Measurements from ENCODE around the gene TRMT112.

The TRMT112 gene

DNA sequence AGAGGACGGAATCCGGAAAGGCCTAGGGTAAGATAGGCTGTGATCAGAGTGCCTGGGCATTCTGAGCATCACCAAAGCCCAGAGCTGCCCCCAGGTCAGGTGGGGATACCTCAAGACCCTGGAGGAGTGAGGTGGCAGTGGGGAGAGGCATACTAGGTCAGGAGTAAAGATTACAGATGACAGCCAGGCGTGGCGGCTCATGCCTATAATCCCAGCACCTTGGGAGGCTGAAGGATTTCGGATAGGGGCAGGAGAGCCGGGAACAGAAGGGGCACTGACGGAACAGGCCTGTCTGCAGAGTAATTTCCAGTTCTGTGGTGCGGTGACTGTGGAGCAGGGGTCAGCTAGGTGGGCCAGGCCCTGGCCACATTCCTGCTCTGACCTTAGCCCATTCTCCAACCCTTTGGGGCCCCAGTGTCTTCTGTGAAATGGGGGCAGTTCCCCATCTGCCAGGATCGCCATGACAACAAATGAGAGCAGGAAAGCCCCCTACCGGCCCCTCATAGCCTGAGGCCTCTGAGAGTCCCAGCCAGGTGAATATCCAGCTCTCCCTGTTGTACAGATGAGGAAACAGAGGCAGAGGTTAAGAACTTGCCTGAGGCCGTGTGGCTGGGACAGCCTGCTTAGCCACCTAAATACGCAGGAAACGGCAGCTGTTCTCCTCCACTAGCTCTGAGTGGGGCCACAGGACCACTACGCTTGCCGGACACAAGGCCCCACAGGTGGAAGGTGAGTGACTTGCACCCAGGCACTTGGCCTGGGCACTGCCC lies 42.1 kb downstream of the TRMT112 start:
- DNase-seq (ENCODE audit: low read depth), result no peak

DNA sequence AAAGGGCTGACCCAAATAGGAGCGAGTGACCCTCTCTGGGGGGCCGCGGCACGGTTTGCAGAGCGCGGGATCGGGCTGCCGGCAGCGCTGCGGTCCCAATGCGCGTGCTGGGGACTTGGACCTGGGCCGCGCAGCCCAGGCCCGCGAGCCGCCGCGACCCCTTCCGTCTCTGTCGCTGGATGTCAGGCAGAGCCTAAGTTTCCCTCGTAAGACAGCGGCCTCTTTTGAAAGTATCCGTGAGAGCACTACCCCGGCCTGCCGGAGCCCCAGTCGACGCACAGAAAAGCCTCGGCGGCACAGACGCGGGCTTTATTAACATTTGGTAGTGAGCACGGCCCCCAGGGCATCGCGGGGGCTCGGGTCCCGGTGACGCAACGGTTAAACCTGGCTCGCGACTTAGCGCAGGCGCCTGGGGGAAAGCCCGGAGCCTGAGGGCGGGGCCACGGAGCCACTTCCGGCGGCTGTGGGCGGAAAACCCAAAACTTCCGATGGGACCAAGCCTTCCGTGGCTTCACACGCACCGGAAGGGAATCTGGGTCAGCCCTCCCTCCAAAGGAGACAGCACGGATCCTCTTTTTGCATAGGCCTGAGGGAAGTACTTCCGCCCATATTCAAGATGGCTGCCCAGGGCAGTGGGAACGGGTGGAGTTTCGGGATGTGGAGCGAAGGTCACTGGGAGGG lies 47.7 kb downstream of the TRMT112 start:
- TF ChIP-seq MYC (IDR thresholded peaks at IDR 0.05; ENCODE audit: low read depth, low read length) (peak; percentile 39; the same call in 1 of the 2 replicates), POLR2A (IDR thresholded peaks at IDR 0.05; ENCODE audit: extremely low read depth, insufficient read length) (peak; percentile 68)
- TF ChIP-seq, protein P1, sequence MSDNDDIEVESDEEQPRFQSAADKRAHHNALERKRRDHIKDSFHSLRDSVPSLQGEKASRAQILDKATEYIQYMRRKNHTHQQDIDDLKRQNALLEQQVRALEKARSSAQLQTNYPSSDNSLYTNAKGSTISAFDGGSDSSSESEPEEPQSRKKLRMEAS (IDR thresholded peaks at IDR 0.05; ENCODE audit: low read depth, low read length), result no peak
- TF ChIP-seq, protein P2, sequence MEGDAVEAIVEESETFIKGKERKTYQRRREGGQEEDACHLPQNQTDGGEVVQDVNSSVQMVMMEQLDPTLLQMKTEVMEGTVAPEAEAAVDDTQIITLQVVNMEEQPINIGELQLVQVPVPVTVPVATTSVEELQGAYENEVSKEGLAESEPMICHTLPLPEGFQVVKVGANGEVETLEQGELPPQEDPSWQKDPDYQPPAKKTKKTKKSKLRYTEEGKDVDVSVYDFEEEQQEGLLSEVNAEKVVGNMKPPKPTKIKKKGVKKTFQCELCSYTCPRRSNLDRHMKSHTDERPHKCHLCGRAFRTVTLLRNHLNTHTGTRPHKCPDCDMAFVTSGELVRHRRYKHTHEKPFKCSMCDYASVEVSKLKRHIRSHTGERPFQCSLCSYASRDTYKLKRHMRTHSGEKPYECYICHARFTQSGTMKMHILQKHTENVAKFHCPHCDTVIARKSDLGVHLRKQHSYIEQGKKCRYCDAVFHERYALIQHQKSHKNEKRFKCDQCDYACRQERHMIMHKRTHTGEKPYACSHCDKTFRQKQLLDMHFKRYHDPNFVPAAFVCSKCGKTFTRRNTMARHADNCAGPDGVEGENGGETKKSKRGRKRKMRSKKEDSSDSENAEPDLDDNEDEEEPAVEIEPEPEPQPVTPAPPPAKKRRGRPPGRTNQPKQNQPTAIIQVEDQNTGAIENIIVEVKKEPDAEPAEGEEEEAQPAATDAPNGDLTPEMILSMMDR (IDR thresholded peaks at IDR 0.05; ENCODE audit: low read depth, low read length), result no peak
- H3K4me3 ChIP-seq (ENCODE audit: low read depth, low read length), result peak overlapping the region; percentile 97
- peak; percentile 100 for DNase-seq (ENCODE audit: low read depth)

More for the DNA sequence above, 42.1 kb downstream of the TRMT112 start:
- TF ChIP-seq POLR2A (IDR thresholded peaks at IDR 0.05; ENCODE audit: extremely low read depth, insufficient read length) (no peak), MYC (IDR thresholded peaks at IDR 0.05; ENCODE audit: low read depth, low read length) (no peak)
- TF ChIP-seq, protein P1 (IDR thresholded peaks at IDR 0.05; ENCODE audit: low read depth, low read length), result no peak
- TF ChIP-seq, protein P2 (IDR thresholded peaks at IDR 0.05; ENCODE audit: low read depth, low read length), result no peak
- no peak overlapping the region for H3K4me3 ChIP-seq (ENCODE audit: low read depth, low read length)

DNA sequence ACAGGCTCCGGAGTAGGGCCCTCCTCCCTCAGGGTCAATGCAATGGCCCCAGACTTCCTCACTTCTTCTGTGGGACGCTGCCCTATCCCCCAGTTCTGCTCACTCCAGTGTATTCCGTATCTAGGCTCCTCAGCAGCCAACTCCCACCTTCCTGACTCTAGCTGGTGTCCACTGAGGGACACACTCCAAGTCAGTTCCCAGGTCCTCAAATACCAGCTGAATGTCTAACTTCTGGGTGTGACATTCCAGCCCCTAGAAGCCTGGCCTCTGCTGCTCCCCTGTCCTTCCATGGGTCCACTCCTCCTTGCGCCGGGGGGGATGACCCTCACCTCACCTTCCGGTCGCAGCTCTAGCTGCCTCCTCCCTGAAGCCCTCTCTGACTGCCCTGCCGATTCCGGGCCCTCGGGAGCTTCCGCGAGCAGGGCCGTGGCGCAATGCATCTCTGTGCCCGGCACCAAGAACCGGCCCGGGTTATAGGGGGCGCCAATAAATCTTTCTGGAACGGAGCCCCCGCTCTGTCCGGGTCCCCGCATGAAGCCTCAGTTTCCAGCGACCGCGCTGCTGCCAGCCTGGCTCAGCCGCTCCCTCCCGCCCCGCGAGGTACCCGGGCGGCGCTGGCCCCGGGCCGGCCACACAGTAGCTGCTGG lies 48.3 kb downstream of the TRMT112 start:
- TF ChIP-seq, protein P2 (IDR thresholded peaks at IDR 0.05; ENCODE audit: low read depth, low read length), result no peak
- TF ChIP-seq POLR2A (IDR thresholded peaks at IDR 0.05; ENCODE audit: extremely low read depth, insufficient read length), result peak; percentile 7
- TF ChIP-seq, protein P1 (IDR thresholded peaks at IDR 0.05; ENCODE audit: low read depth, low read length), result no peak
- peak; percentile 73 for DNase-seq (ENCODE audit: low read depth)

DNA sequence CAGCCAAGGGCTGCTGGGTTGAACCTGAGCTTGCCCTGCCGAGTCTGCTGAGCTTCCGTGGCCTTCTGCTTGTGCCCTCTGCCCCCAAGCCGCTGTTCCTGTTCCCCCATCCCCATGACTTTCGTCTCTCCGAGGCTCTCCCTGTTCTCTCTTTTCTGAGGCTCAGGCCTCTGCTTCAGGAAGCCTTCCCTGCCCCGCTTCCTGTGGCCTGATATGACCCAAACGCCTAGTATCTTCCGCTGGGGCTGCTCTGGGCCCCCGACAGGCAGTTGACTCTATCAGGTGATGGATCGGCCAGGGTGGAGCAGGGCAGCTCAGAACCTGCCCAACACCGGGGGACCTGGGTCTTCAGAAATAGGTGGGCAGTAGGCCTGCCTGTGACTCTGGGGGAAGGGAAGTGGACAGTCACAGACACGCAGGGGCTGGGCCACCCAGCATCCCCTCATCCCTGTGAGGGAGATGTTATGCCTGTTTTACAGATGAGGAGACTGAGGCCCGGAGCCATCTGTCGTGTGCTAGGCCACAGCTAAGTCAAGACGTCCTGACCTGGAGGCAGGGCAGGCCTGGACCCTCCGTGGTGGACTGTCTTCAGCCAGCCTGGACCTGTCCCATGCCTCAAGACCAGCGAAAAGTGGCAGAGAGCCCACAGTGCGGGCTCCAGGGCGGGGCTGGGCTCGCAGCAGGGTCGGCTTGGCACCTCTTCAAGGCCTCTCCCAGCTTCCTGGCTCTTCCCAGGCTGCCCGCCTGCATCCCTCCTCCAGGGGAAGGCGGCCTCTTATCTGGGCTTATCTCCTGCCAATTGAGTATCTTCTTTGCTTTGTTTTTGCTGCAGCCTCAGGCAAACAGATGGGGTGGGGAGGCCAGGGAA lies 49.1 kb downstream of the TRMT112 start:
- H3K4me3 ChIP-seq (ENCODE audit: low read depth, low read length), result peak overlapping the region; percentile 72
- DNase-seq (ENCODE audit: low read depth), result no peak
- TF ChIP-seq, protein P2 (IDR thresholded peaks at IDR 0.05; ENCODE audit: low read depth, low read length), result no peak
- TF ChIP-seq MYC (IDR thresholded peaks at IDR 0.05; ENCODE audit: low read depth, low read length) (no peak), POLR2A (IDR thresholded peaks at IDR 0.05; ENCODE audit: extremely low read depth, insufficient read length) (peak; percentile 9)

More for the DNA sequence above, 48.3 kb downstream of the TRMT112 start:
- peak overlapping the region; percentile 72 for H3K4me3 ChIP-seq (ENCODE audit: low read depth, low read length)

DNA sequence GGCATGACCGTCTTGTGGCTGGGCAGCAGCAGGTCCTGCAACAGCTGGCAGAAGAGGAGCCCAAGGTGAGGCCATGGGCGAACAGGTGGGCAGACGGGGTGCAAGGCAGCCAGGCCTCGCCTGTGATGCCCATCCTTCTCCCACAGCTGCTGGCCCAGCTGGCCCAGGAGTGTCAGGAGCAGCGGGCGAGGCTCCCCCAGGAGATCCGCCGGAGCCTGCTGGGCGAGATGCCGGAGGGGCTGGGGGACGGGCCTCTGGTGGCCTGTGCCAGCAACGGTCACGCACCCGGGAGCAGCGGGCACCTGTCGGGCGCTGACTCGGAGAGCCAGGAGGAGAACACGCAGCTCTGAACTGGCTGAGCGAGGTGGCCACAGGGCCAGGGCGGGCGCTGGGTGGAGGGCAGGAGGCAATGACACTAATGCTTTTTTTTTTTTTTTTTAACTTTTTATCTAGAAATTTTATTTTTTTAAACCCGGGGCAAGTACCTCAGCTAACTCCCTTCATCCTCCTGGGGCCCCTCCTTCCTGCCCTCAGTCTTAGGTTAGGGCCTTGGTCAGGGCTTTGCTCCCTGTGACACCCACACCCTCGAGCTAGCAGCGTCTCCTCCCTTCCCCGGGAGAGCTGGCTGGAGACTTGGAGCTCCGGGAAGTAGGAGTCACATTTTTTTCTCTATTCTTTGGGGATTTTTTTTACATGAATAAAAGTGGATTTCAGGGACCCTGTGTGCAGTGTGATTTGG lies 50.0 kb downstream of the TRMT112 start:
- no peak for DNase-seq (ENCODE audit: low read depth)
- H3K4me3 ChIP-seq (ENCODE audit: low read depth, low read length), result no peak overlapping the region
- TF ChIP-seq, protein P2 (IDR thresholded peaks at IDR 0.05; ENCODE audit: low read depth, low read length), result no peak
- no peak for TF ChIP-seq MYC (IDR thresholded peaks at IDR 0.05; ENCODE audit: low read depth, low read length)
- TF ChIP-seq, protein P1 (IDR thresholded peaks at IDR 0.05; ENCODE audit: low read depth, low read length), result no peak
- TF ChIP-seq POLR2A (IDR thresholded peaks at IDR 0.05; ENCODE audit: extremely low read depth, insufficient read length), result no peak

All from NB4 (cell line).